Measurements from ENCODE around the gene SLC15A3.

Gene SLC15A3

DNA sequence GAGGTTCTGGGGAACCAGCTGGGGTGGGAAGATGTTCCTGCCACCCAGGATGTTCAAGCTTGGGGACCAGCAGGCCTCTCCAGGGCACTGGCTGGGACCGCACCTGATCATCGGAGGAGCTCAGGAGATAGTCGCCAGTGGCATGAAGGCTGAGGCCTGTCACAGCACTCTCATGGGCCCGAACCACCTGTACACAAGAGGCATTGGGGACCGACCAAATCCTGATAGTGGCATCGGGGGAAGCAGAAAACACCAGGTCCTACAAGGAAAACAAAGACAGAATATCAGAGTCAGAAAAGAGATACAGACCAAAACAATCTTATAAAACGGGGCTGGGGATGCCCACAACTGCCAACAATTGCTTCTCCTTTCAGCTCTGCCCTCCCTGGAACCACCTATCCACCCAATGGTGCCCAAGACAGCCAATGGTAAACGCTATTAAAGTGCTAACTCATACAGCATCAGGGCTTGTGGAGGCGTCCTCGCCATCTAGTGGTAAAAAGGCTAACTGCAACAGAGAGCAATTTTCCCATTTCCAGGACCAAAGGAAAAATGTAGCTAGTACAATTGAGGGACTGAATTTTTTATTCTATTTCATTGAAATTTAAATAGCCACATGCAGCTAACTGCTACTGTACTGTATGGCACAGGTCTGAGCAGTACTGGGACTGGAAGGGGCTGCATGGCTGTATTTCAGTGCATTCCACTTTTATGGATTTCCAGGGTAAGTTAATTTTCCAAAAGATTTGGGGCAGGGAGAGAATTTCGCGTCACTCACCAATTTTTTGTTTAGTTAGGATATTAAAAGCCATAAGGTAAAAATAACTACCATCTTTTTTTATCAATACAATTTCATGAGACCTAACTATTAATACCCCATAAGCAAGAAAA lies 52.7 kb downstream of the SLC15A3 start:
- Histone ChIP-seq H3K4me1 (ENCODE audit: control insufficient read depth, low read length) (peaks cover 6% of the 10 kb centered on the region), H3K4me2 (ENCODE audit: low read length) (no peak overlapping the region)
- no peak for TF ChIP-seq EZH2phosphoT487 (IDR thresholded peaks at IDR 0.05; ENCODE audit: borderline replicate concordance, low read length)
- TF ChIP-seq, protein P1, sequence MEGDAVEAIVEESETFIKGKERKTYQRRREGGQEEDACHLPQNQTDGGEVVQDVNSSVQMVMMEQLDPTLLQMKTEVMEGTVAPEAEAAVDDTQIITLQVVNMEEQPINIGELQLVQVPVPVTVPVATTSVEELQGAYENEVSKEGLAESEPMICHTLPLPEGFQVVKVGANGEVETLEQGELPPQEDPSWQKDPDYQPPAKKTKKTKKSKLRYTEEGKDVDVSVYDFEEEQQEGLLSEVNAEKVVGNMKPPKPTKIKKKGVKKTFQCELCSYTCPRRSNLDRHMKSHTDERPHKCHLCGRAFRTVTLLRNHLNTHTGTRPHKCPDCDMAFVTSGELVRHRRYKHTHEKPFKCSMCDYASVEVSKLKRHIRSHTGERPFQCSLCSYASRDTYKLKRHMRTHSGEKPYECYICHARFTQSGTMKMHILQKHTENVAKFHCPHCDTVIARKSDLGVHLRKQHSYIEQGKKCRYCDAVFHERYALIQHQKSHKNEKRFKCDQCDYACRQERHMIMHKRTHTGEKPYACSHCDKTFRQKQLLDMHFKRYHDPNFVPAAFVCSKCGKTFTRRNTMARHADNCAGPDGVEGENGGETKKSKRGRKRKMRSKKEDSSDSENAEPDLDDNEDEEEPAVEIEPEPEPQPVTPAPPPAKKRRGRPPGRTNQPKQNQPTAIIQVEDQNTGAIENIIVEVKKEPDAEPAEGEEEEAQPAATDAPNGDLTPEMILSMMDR (IDR thresholded peaks at IDR 0.05; ENCODE audit: low read depth, low read length, poor library complexity, severe bottlenecking), result peak; percentile 98

GRCh38 chr11:60897496-60897895 lies 54.5 kb downstream of the SLC15A3 start:
- Histone ChIP-seq H3K4me1 (ENCODE audit: control insufficient read depth, low read length) (no peaks in the 10 kb centered on the region), H3K4me2 (ENCODE audit: low read length) (no peak overlapping the region), H3K4me3 (ENCODE audit: low read length) (no peak overlapping the region), H3K36me3 (ENCODE audit: control insufficient read depth, low read length) (peaks cover 100% of the 10 kb centered on the region), H3K9me3 (ENCODE audit: control insufficient read depth, insufficient read depth, low read length) (no peaks in the 10 kb centered on the region), H3K27ac (ENCODE audit: low read depth, low read length) (no peak overlapping the region), H3F3A (ENCODE audit: control insufficient read depth, insufficient read depth) (peaks cover 18% of the 10 kb centered on the region), H3K79me2 (ENCODE audit: control insufficient read depth, low read length) (peaks cover 22% of the 10 kb centered on the region), H3K9me2 (replicated peaks; ENCODE audit: control insufficient read depth, low read length) (no peaks in the 10 kb centered on the region), H4K20me1 (ENCODE audit: control insufficient read depth, insufficient read depth, low read depth, low read length) (no peaks in the 10 kb centered on the region), H3K27me3 (ENCODE audit: control insufficient read depth, low read length) (no peaks in the 10 kb centered on the region)
- TF ChIP-seq, protein P1 (IDR thresholded peaks at IDR 0.05; ENCODE audit: low read depth, low read length, poor library complexity, severe bottlenecking), result no peak
- TF ChIP-seq EZH2phosphoT487 (IDR thresholded peaks at IDR 0.05; ENCODE audit: borderline replicate concordance, low read length), result no peak

More for the DNA sequence above, 52.7 kb downstream of the SLC15A3 start:
- peaks cover 1% of the 10 kb centered on the region; the same call in 1 of the 2 replicates for H4K20me1 ChIP-seq (ENCODE audit: control insufficient read depth, insufficient read depth, low read depth, low read length)
- peaks cover 18% of the 10 kb centered on the region for H3F3A ChIP-seq (ENCODE audit: control insufficient read depth, insufficient read depth)
- H3K9me2 ChIP-seq (replicated peaks; ENCODE audit: control insufficient read depth, low read length), result no peaks in the 10 kb centered on the region
- peaks cover 35% of the 10 kb centered on the region for H3K79me2 ChIP-seq (ENCODE audit: control insufficient read depth, low read length)
- no peaks in the 10 kb centered on the region for H3K27me3 ChIP-seq (ENCODE audit: control insufficient read depth, low read length)
- H3K4me3 ChIP-seq (ENCODE audit: low read length), result no peak overlapping the region
- peaks cover 100% of the 10 kb centered on the region for H3K36me3 ChIP-seq (ENCODE audit: control insufficient read depth, low read length)
- no peak overlapping the region for H3K27ac ChIP-seq (ENCODE audit: low read depth, low read length)
- H3K9me3 ChIP-seq (ENCODE audit: control insufficient read depth, insufficient read depth, low read length), result no peaks in the 10 kb centered on the region

DNA sequence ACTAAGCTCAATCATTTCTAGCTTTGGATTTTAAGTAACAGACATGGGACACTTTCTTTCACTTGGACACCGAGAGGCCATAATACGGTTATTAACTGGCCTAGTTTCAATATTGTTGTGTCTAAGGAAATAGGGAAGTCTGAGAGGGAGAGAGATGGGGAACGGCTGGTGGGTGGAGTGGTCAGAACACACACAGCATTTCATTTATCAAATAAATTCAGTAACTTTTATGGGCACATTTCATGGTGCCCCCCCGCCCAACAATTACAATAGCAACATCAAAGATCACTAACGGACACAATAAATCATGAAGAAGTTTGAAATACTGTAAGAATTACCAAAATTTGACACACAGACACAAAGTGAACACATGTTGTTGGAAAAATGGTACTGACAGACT lies 56.3 kb downstream of the SLC15A3 start:
- H3F3A ChIP-seq (ENCODE audit: control insufficient read depth, insufficient read depth), result peaks cover 10% of the 10 kb centered on the region; the same call in 1 of the 2 replicates
- H3K4me2 ChIP-seq (ENCODE audit: low read length), result no peak overlapping the region
- H3K79me2 ChIP-seq (ENCODE audit: control insufficient read depth, low read length), result peaks cover 18% of the 10 kb centered on the region; the same call in 1 of the 2 replicates
- peaks cover 98% of the 10 kb centered on the region for H3K36me3 ChIP-seq (ENCODE audit: control insufficient read depth, low read length)
- no peak for TF ChIP-seq EZH2phosphoT487 (IDR thresholded peaks at IDR 0.05; ENCODE audit: borderline replicate concordance, low read length)
- TF ChIP-seq, protein P1 (IDR thresholded peaks at IDR 0.05; ENCODE audit: low read depth, low read length, poor library complexity, severe bottlenecking), result no peak
- H4K20me1 ChIP-seq (ENCODE audit: control insufficient read depth, insufficient read depth, low read depth, low read length), result no peaks in the 10 kb centered on the region
- no peaks in the 10 kb centered on the region for H3K9me2 ChIP-seq (replicated peaks; ENCODE audit: control insufficient read depth, low read length)
- H3K9me3 ChIP-seq (ENCODE audit: control insufficient read depth, insufficient read depth, low read length), result no peaks in the 10 kb centered on the region
- H3K4me1 ChIP-seq (ENCODE audit: control insufficient read depth, low read length), result no peaks in the 10 kb centered on the region
- H3K27ac ChIP-seq (ENCODE audit: low read depth, low read length), result no peak overlapping the region
- H3K4me3 ChIP-seq (ENCODE audit: low read length), result no peak overlapping the region
- no peaks in the 10 kb centered on the region for H3K27me3 ChIP-seq (ENCODE audit: control insufficient read depth, low read length)

All from DOHH2 (cell line).